ENCODE data around the gene PIP.
"Not testable (repeated sequence)": the region's sequence is repeated elsewhere in the genome, so short reads cannot be mapped to it uniquely, and the experiment has no call there.

PIP gene, protein sequence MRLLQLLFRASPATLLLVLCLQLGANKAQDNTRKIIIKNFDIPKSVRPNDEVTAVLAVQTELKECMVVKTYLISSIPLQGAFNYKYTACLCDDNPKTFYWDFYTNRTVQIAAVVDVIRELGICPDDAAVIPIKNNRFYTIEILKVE

DNA sequence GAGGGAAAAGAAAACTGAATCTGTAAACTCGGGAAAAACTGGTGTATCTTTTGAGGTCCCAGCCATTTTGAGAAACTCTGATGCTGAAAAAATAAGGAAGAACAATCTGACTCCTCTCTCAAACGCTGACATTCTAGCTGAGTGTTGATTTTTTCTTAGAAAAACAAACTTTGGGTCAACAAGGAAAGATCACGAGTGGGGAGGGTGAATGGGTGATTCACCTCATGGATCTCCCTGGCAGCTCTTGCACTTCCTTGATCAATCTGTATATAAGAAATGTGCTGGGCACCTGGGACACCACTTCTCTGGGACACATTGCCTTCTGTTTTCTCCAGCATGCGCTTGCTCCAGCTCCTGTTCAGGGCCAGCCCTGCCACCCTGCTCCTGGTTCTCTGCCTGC is at the start of gene PIP:
Gene PIP, plus strand, starts transcription at position 297 of the 400 bp plus-strand sequence. Its CDS starts 40 bp downstream, at position 337.
- DNase-seq (ENCODE audit: low read depth) = no peak
- H3K4me3 ChIP-seq (ENCODE audit: low read depth, low read length) = no peak within 1 kb of the TSS
- TF ChIP-seq, protein P1, sequence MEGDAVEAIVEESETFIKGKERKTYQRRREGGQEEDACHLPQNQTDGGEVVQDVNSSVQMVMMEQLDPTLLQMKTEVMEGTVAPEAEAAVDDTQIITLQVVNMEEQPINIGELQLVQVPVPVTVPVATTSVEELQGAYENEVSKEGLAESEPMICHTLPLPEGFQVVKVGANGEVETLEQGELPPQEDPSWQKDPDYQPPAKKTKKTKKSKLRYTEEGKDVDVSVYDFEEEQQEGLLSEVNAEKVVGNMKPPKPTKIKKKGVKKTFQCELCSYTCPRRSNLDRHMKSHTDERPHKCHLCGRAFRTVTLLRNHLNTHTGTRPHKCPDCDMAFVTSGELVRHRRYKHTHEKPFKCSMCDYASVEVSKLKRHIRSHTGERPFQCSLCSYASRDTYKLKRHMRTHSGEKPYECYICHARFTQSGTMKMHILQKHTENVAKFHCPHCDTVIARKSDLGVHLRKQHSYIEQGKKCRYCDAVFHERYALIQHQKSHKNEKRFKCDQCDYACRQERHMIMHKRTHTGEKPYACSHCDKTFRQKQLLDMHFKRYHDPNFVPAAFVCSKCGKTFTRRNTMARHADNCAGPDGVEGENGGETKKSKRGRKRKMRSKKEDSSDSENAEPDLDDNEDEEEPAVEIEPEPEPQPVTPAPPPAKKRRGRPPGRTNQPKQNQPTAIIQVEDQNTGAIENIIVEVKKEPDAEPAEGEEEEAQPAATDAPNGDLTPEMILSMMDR (IDR thresholded peaks at IDR 0.05; ENCODE audit: insufficient read depth, low read depth, low read length, missing control alignments) = no peak

DNA sequence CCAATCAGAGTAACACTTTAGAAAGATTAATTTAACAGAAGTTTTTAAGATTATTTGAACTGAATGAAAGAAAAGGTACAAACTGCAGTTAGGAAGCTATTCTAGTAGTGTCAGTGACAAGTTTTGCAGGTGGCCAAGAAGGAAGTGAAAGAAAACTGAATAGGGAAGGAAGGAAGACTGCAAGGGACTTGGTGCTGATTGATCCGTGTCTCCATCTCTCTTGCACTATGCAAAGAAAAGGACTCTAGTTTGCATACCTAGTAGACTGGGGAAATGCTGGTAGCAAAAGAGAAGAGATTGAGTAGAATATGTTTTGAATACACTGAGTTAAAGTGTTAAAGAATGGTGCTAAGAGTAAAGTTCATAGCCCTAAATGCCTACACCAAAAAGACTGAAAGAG is 46.8 kb upstream of the PIP start:
- DNase-seq (ENCODE audit: low read depth) = no peak
- TF ChIP-seq, protein P1 (IDR thresholded peaks at IDR 0.05; ENCODE audit: insufficient read depth, low read depth, low read length, missing control alignments) = no peak

DNA sequence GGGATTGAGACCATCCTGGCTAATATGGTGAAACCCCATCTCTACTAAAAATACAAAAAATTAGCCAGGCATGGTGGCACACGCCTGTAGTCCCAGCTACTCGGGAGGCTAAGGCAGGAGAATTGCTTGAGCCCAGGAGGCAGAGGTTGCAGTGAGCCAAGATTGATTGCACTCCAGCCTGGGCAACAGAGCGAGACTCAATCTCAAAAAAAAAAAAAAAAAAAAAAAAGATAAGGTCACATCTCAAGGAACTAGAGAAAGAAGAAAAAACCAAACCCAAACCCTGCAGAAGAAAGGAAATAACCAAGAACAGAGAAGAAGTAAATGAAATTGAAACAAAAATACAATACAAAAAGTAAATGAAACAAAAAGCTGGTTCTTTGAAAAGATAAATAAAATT is 46.3 kb upstream of the PIP start:
- DNase-seq (ENCODE audit: low read depth) = not testable (repeated sequence)

More for the DNA sequence above, 46.8 kb upstream of the PIP start:
- H3K4me3 ChIP-seq (ENCODE audit: low read depth, low read length) = no peak overlapping the region

DNA sequence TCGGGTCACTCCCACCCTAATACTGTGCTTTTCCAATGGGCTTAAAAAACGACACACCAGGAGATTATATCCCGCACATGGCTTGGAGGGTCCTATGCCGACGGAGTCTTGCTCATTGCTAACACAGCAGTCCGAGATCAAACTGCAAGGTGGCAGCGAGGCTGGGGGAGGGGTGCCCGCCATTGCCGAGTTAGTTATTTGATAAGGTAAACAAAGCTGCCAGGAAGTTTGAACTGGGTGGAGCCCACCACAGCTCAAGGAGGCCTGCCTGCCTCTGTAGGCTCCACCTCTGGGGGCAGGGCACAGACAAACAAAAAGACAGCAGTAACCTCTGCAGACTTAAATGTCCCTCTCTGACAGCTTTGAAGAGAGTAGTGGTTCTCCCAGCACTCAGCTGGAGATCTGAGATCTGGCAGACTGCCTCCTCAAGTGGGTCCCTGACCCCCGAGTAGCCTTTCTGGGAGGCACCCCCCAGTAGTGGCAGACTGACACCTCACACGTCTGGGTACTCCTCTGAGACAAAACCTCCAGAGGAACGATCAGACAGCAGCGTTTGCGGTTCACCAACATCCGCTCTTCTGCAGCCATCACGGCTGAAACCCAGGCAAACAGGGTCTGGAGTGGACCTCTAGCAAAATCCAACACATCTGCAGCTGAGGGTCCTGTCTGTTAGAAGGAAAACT is 43.2 kb upstream of the PIP start:
- not testable (repeated sequence) for DNase-seq (ENCODE audit: low read depth); H3K4me3 ChIP-seq (ENCODE audit: low read depth, low read length)

More for the DNA sequence above, 46.3 kb upstream of the PIP start:
- not testable (repeated sequence) for H3K4me3 ChIP-seq (ENCODE audit: low read depth, low read length)

DNA sequence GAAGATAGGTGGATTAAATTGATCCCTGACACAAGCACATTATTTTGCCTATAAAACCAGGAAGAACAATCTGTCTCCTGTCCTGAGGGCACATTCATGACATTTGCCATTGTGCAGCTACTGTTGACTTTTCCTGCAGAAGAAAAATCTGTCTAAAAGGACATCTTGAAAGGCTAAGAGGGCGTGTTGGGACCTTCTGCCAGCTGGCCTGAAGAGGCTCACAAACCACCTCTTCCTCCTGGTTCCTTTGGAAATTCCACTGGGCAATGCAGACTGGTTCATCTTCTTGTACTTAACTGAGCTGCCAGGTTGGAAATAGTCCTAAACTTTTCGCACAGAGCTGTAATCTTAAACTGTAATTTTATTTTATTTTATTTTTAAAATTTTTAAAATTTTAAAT is 35.7 kb upstream of the PIP start:
- TF ChIP-seq, protein P1 (IDR thresholded peaks at IDR 0.05; ENCODE audit: insufficient read depth, low read depth, low read length, missing control alignments) = no peak
- no peak overlapping the region for H3K4me3 ChIP-seq (ENCODE audit: low read depth, low read length)

DNA sequence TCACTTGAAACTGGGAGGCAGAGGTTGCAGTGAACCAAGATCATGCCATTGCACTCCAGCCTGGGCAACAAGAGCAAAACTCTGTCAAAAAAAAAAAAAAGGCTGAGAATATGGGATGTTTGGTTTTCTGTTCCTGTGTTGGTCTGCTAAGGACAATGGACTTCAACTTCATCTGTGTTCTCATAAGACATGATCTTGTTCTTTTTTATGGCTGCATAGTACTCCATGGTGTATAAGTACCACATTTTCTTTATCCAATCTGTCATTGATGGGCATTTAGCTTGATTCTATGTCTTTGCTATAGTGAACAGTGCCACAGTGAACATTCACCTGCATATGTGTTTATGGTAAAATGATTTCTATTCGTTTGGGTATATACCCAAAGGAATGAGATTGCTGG is 32.3 kb upstream of the PIP start:
- H3K4me3 ChIP-seq (ENCODE audit: low read depth, low read length); DNase-seq (ENCODE audit: low read depth): not testable (repeated sequence)

More for the DNA sequence above, 35.7 kb upstream of the PIP start:
- no peak for DNase-seq (ENCODE audit: low read depth)

DNA sequence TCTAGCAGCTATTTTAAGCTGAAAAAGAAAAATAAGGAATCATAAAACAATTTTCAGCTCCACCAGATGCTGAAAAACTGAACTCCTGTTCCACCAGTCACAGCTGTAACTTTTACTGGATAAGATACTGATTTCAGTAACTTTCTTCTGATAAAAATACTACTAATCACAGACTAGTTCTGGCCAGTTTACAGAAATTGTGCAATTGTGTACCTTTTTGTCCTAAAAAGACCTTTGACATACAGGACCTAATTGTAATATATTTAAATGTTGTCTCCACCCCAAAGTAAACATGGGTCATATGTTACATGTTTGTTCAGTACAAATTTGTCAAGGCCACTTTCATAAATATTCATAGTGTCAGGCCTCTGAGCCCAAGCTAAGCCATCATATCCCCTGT is 27.1 kb upstream of the PIP start:
- no peak for DNase-seq (ENCODE audit: low read depth)
- H3K4me3 ChIP-seq (ENCODE audit: low read depth, low read length) = no peak overlapping the region
- TF ChIP-seq, protein P1 (IDR thresholded peaks at IDR 0.05; ENCODE audit: insufficient read depth, low read depth, low read length, missing control alignments) = no peak

DNA sequence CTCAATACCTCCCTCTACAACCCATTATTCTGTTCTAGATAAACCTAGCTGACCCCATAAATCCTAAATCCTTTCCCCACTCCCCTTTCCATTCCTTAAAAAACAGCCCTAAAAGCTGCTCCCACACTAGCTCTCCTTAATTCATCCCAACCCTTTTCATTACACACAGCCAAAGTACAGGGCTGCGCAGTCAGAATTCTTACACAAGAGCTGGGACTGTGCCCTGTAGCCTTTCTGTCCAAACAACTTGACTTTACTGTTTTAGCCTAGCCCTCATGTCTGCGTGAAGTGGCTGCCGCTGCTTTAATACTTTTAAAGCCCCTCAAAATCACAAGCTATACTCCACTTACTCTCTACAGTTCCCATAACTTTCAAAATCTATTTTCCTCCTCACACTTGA is 23.9 kb upstream of the PIP start:
- DNase-seq (ENCODE audit: low read depth); H3K4me3 ChIP-seq (ENCODE audit: low read depth, low read length): not testable (repeated sequence)

DNA sequence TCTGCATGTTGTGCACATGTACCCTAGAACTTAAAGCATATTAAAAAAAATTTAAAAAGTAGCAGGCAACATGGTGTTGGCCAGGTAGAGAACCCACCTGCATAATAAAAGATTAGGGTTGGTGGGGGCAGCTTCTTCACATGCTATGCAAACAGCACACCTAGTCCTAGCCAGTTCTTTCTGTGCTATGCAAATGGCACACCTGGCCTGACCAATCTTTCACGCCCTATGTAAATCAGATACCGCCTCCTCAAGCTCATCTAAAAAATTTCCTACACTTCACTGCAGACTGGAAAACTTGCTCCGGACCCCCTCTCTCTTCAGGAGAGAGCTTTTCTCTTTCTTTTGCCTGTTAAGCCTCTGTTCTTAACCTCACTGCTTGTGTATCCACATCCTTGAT is 14.5 kb upstream of the PIP start:
- no peak for DNase-seq (ENCODE audit: low read depth)
- TF ChIP-seq, protein P1 (IDR thresholded peaks at IDR 0.05; ENCODE audit: insufficient read depth, low read depth, low read length, missing control alignments) = no peak
- H3K4me3 ChIP-seq (ENCODE audit: low read depth, low read length) = no peak overlapping the region
